ENCODE results near the gene PPFIA2. TPM values are rescaled to one million over a fixed set of nuclear protein-coding genes. Genes with fewer than 3 reads are reported as not detected.
A peak's percentile ranks its signal among the peaks of the same experiment; 100 is the strongest.
"Not testable (repeated sequence)": the region's sequence is repeated elsewhere in the genome, so short reads cannot be mapped to it uniquely, and the experiment has no call there.

Gene PPFIA2
- total and polyA plus RNA-seq, 9 donors, result 0.93 to 3.1 (median 1.5) TPM

GRCh38 chr12:81679614-81680013 lies 79.5 kb downstream of the PPFIA2 start:
- H3K27me3 ChIP-seq (ENCODE audit: control insufficient read depth, insufficient read depth, low read length), result no peaks in the 10 kb centered on the region
- no peak for DNase-seq
- H3K27ac ChIP-seq (ENCODE audit: low read length), result no peak overlapping the region
- WGBS (ENCODE audit: insufficient coverage), result no CpG with 5 or more reads among the region's 2 CpGs
- H3K36me3 ChIP-seq (ENCODE audit: control insufficient read depth, insufficient read depth, low read length), result no peaks in the 10 kb centered on the region
- no peaks in the 10 kb centered on the region for H3K9me3 ChIP-seq (replicated peaks; ENCODE audit: control insufficient read depth, low read depth, low read length)
- no peaks in the 10 kb centered on the region for H3K4me1 ChIP-seq (ENCODE audit: control insufficient read depth, insufficient read depth, low read length)
- no peak overlapping the region for H3K4me3 ChIP-seq (ENCODE audit: low read length)

- no peak overlapping the region for H3K27ac ChIP-seq (ENCODE audit: low read length)
- H3K4me1 ChIP-seq (ENCODE audit: control insufficient read depth, insufficient read depth, low read length), result no peaks in the 10 kb centered on the region
- no peak for DNase-seq
- H3K9me3 ChIP-seq (replicated peaks; ENCODE audit: control insufficient read depth, low read depth, low read length), result no peaks in the 10 kb centered on the region
- H3K27me3 ChIP-seq (ENCODE audit: control insufficient read depth, insufficient read depth, low read length), result no peaks in the 10 kb centered on the region
- no peaks in the 10 kb centered on the region for H3K36me3 ChIP-seq (ENCODE audit: control insufficient read depth, insufficient read depth, low read length)
- no peak overlapping the region for H3K4me3 ChIP-seq (ENCODE audit: low read length)
Measured at GRCh38 chr12:81670759-81671158, 88.4 kb downstream of the PPFIA2 start.

- Histone ChIP-seq H3K27ac (ENCODE audit: low read length) (no peak overlapping the region), H3K4me1 (ENCODE audit: control insufficient read depth, insufficient read depth, low read length) (no peaks in the 10 kb centered on the region), H3K9me3 (replicated peaks; ENCODE audit: control insufficient read depth, low read depth, low read length) (no peaks in the 10 kb centered on the region), H3K27me3 (ENCODE audit: control insufficient read depth, insufficient read depth, low read length) (no peaks in the 10 kb centered on the region), H3K36me3 (ENCODE audit: control insufficient read depth, insufficient read depth, low read length) (no peaks in the 10 kb centered on the region), H3K4me3 (ENCODE audit: low read length) (no peak overlapping the region)
- no CpG with 5 or more reads among the region's 1 CpG for WGBS (ENCODE audit: insufficient coverage)
- no peak for DNase-seq
Measured at GRCh38 chr12:81668475-81668874, 90.7 kb downstream of the PPFIA2 start.

GRCh38 chr12:81659310-81659709 lies 99.8 kb downstream of the PPFIA2 start:
- not testable (repeated sequence) for H3K4me1 ChIP-seq (ENCODE audit: control insufficient read depth, insufficient read depth, low read length); H3K27me3 ChIP-seq (ENCODE audit: control insufficient read depth, insufficient read depth, low read length); H3K9me3 ChIP-seq (replicated peaks; ENCODE audit: control insufficient read depth, low read depth, low read length); DNase-seq; H3K36me3 ChIP-seq (ENCODE audit: control insufficient read depth, insufficient read depth, low read length); H3K4me3 ChIP-seq (ENCODE audit: low read length); H3K27ac ChIP-seq (ENCODE audit: low read length)
- WGBS (ENCODE audit: insufficient coverage), result 94% methylated on average over 4 of the region's 6 CpGs

GRCh38 chr12:81644503-81644902 lies 114.6 kb downstream of the PPFIA2 start:
- no CpG with 5 or more reads among the region's 1 CpG for WGBS (ENCODE audit: insufficient coverage)
- no peaks in the 10 kb centered on the region for H3K27me3 ChIP-seq (ENCODE audit: control insufficient read depth, insufficient read depth, low read length)
- no peak overlapping the region for H3K4me3 ChIP-seq (ENCODE audit: low read length)
- DNase-seq, result peak; percentile 61
- no peaks in the 10 kb centered on the region for H3K36me3 ChIP-seq (ENCODE audit: control insufficient read depth, insufficient read depth, low read length)
- no peaks in the 10 kb centered on the region for H3K9me3 ChIP-seq (replicated peaks; ENCODE audit: control insufficient read depth, low read depth, low read length)
- no peaks in the 10 kb centered on the region for H3K4me1 ChIP-seq (ENCODE audit: control insufficient read depth, insufficient read depth, low read length)
- H3K27ac ChIP-seq (ENCODE audit: low read length), result no peak overlapping the region

- Histone ChIP-seq H3K4me3 (ENCODE audit: low read length) (no peak overlapping the region), H3K36me3 (ENCODE audit: control insufficient read depth, insufficient read depth, low read length) (no peaks in the 10 kb centered on the region), H3K9me3 (replicated peaks; ENCODE audit: control insufficient read depth, low read depth, low read length) (no peaks in the 10 kb centered on the region), H3K4me1 (ENCODE audit: control insufficient read depth, insufficient read depth, low read length) (no peaks in the 10 kb centered on the region), H3K27ac (ENCODE audit: low read length) (no peak overlapping the region), H3K27me3 (ENCODE audit: control insufficient read depth, insufficient read depth, low read length) (no peaks in the 10 kb centered on the region)
- no CpG with 5 or more reads among the region's 1 CpG for WGBS (ENCODE audit: insufficient coverage)
- DNase-seq, result no peak
Measured at GRCh38 chr12:81639196-81639595, 120.0 kb downstream of the PPFIA2 start.

GRCh38 chr12:81633127-81633526 lies 126.0 kb downstream of the PPFIA2 start:
- Histone ChIP-seq H3K27ac (ENCODE audit: low read length) (no peak overlapping the region), H3K4me1 (ENCODE audit: control insufficient read depth, insufficient read depth, low read length) (no peaks in the 10 kb centered on the region), H3K9me3 (replicated peaks; ENCODE audit: control insufficient read depth, low read depth, low read length) (no peaks in the 10 kb centered on the region), H3K4me3 (ENCODE audit: low read length) (no peak overlapping the region), H3K27me3 (ENCODE audit: control insufficient read depth, insufficient read depth, low read length) (no peaks in the 10 kb centered on the region), H3K36me3 (ENCODE audit: control insufficient read depth, insufficient read depth, low read length) (no peaks in the 10 kb centered on the region)
- DNase-seq, result no peak

GRCh38 chr12:81627336-81628189 lies 131.6 kb downstream of the PPFIA2 start:
- H3K4me3 ChIP-seq (ENCODE audit: low read length), result no peak overlapping the region
- no peaks in the 10 kb centered on the region for H3K4me1 ChIP-seq (ENCODE audit: control insufficient read depth, insufficient read depth, low read length)
- H3K9me3 ChIP-seq (replicated peaks; ENCODE audit: control insufficient read depth, low read depth, low read length), result no peaks in the 10 kb centered on the region
- peak; percentile 59 for DNase-seq
- no peak overlapping the region for H3K27ac ChIP-seq (ENCODE audit: low read length)
- no peaks in the 10 kb centered on the region for H3K27me3 ChIP-seq (ENCODE audit: control insufficient read depth, insufficient read depth, low read length)
- WGBS (ENCODE audit: insufficient coverage), result no CpG with 5 or more reads among the region's 4 CpGs
- H3K36me3 ChIP-seq (ENCODE audit: control insufficient read depth, insufficient read depth, low read length), result no peaks in the 10 kb centered on the region

- Histone ChIP-seq H3K27me3 (ENCODE audit: control insufficient read depth, insufficient read depth, low read length) (no peaks in the 10 kb centered on the region), H3K27ac (ENCODE audit: low read length) (no peak overlapping the region), H3K4me3 (ENCODE audit: low read length) (no peak overlapping the region), H3K9me3 (replicated peaks; ENCODE audit: control insufficient read depth, low read depth, low read length) (no peaks in the 10 kb centered on the region), H3K4me1 (ENCODE audit: control insufficient read depth, insufficient read depth, low read length) (no peaks in the 10 kb centered on the region), H3K36me3 (ENCODE audit: control insufficient read depth, insufficient read depth, low read length) (no peaks in the 10 kb centered on the region)
- no CpG with 5 or more reads among the region's 1 CpG for WGBS (ENCODE audit: insufficient coverage)
- DNase-seq, result no peak
Measured at GRCh38 chr12:81626406-81626805, 132.7 kb downstream of the PPFIA2 start.

GRCh38 chr12:81617915-81618314 lies 141.2 kb downstream of the PPFIA2 start:
- Histone ChIP-seq H3K4me3 (ENCODE audit: low read length) (no peak overlapping the region), H3K36me3 (ENCODE audit: control insufficient read depth, insufficient read depth, low read length) (no peaks in the 10 kb centered on the region)
- whole genome bisulfite sequencing (ENCODE audit: insufficient coverage), result no CpG with 5 or more reads among the region's 2 CpGs

More at GRCh38 chr12:81617915-81618314, 141.2 kb downstream of the PPFIA2 start:
- no peak for DNase-seq
- H3K27ac ChIP-seq (ENCODE audit: low read length), result no peak overlapping the region
- no peaks in the 10 kb centered on the region for H3K27me3 ChIP-seq (ENCODE audit: control insufficient read depth, insufficient read depth, low read length)
- H3K9me3 ChIP-seq (replicated peaks; ENCODE audit: control insufficient read depth, low read depth, low read length), result no peaks in the 10 kb centered on the region
- no peaks in the 10 kb centered on the region for H3K4me1 ChIP-seq (ENCODE audit: control insufficient read depth, insufficient read depth, low read length)

Data from muscle of leg (tissue), 11 donors.